ENCODE results near the gene NECTIN4. TPM values are rescaled to one million over a fixed set of nuclear protein-coding genes. Genes with fewer than 3 reads are reported as not detected.
"Not testable (repeated sequence)": the region's sequence is repeated elsewhere in the genome, so short reads cannot be mapped to it uniquely, and the experiment has no call there.

Gene NECTIN4
- total RNA-seq, 1 donor from 2014 or later: not detected

DNA sequence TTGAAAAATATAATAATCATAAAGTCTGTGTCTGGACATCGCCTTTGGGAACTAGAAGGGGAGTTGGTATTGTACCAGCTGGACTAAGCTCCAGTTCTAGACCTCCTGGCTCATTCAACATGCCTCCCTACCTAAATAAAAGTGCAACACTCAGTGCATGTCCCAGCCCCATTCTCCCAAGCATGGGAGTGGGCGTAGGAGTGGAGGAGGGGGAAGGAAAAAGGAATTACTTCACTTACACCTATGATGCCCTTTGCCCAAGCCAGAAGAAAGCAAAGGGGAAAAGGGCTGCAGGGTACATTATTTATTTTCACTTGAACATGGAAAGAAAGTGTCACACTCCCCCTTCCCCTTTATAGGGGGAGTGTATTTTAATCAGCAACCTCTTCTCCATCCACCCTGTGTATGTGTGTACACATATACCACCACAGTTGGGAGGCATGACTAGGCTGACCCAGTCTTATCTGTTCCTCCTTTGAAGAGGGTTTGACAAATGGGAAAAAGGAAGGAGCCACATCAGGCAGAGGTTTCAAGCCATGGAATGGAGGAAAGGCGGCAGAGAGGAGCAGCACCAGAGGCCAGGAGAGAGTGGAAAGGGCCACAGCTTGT lies 31.8 kb upstream of the NECTIN4 start:
- Mint-ChIP-seq H3K4me1 (ENCODE audit: low read depth) (peaks cover 24% of the 10 kb centered on the region), H3K27ac (peak overlapping the region; percentile 57), H3K4me3 (ENCODE audit: low read depth) (no peak overlapping the region), H3K9me3 (no peaks in the 10 kb centered on the region), H3K36me3 (ENCODE audit: low read depth) (peaks cover 74% of the 10 kb centered on the region), H3K27me3 (ENCODE audit: low read depth) (no peaks in the 10 kb centered on the region)
- intact Hi-C loops (cut with micrococcal nuclease): no loop called here
- DNase-seq (ENCODE audit: low spot score): no peak

- intact Hi-C loops (cut with micrococcal nuclease): loop anchor here (2.0 to 10.0 kb wide), 7 partner anchors 36 to 494 kb away; partner anchors contain the start of genes CD48, PPOX and USF1
- H3K9me3 Mint-ChIP-seq: no peaks in the 10 kb centered on the region
- DNase-seq (ENCODE audit: low spot score): peak; percentile 55
- H3K27ac Mint-ChIP-seq: peak overlapping the region; percentile 96
- no peaks in the 10 kb centered on the region for H3K27me3 Mint-ChIP-seq (ENCODE audit: low read depth)
- peaks cover 72% of the 10 kb centered on the region for H3K36me3 Mint-ChIP-seq (ENCODE audit: low read depth)
- H3K4me1 Mint-ChIP-seq (ENCODE audit: low read depth): peaks cover 38% of the 10 kb centered on the region
- peak overlapping the region; percentile 93 for H3K4me3 Mint-ChIP-seq (ENCODE audit: low read depth)
Observed at GRCh38 chr1:161119092-161119903, 29.9 kb upstream of the NECTIN4 start.

DNA sequence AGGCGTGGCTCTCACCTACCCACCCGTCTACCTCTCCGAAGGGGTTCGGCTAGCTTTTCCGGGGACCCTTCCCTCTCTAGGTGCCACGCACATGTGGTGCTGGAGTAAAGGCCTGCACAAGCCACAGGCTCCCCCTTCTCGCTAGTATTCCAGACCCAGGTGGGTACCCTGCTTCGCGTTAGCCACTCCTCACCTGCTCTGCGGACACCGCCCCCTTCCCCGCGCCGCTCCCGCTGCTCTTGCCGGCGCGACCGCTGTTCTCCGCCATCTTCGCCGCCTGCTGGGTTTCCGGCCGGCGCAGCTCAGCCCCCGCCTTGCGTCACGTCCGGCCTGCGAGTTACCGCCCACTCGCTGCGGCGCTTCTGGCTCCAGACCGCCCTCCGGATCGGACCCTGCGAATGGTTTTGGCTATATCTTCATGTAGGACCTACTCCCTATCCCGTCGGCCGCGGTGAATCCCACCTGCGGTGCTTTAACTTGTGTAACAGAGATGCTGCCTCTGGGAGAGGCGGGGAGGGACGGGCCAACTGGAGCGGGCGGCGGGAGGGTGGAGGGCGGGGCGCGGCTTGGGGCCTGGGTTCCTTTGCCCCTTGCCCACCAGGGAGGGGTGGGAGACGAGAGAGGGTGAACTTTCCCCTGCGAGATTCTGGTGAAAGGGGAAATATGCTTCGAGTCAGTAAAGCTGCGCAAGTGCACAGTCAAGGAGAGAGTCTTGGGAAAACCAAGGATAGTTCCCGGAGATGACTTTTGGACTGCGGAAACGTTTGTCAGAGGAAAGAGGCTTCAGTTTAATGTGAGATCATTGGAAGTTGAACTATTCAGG lies 28.6 kb upstream of the NECTIN4 start, which contains the start of the genes NIT1 and PFDN2:
TSS of gene NIT1 (plus strand) at position 347 of the 823 bp plus-strand sequence. CDS start at position 419, 72 bp downstream.
TSS of gene PFDN2 (minus strand) at position 279 of the 823 bp plus-strand sequence. CDS start at position 268, 11 bp downstream.
- peaks cover 70% of the 10 kb centered on the region for H3K36me3 Mint-ChIP-seq (ENCODE audit: low read depth)
- peak within 1 kb of the TSS; percentile 96 for H3K27ac Mint-ChIP-seq
- peak; percentile 84 for DNase-seq (ENCODE audit: low spot score)
- peaks cover 51% of the 10 kb centered on the region for H3K4me1 Mint-ChIP-seq (ENCODE audit: low read depth)
- no peaks in the 10 kb centered on the region for H3K27me3 Mint-ChIP-seq (ENCODE audit: low read depth)
- H3K9me3 Mint-ChIP-seq: no peaks in the 10 kb centered on the region
- peak within 1 kb of the TSS; percentile 93 for H3K4me3 Mint-ChIP-seq (ENCODE audit: low read depth)
- intact Hi-C loops (cut with micrococcal nuclease): loop anchor here (1.0 to 10.0 kb wide), 8 partner anchors 14 to 493 kb away; partner anchors contain the start of genes CD48, DEDD, PPOX and USF1

- Mint-ChIP-seq H3K36me3 (ENCODE audit: low read depth) (peaks cover 60% of the 10 kb centered on the region), H3K4me1 (ENCODE audit: low read depth) (peaks cover 62% of the 10 kb centered on the region), H3K27ac (peak overlapping the region; percentile 56), H3K4me3 (ENCODE audit: low read depth) (peak overlapping the region; percentile 93)
- intact Hi-C loops (cut with micrococcal nuclease): loop anchor here (2.0 to 10.0 kb wide), 6 partner anchors 19 to 491 kb away; partner anchors contain the start of genes CD48, PPOX and USF1
- not testable (repeated sequence) for H3K27me3 Mint-ChIP-seq (ENCODE audit: low read depth); DNase-seq (ENCODE audit: low spot score); H3K9me3 Mint-ChIP-seq
Observed at GRCh38 chr1:161115961-161116360, 26.6 kb upstream of the NECTIN4 start.

DNA sequence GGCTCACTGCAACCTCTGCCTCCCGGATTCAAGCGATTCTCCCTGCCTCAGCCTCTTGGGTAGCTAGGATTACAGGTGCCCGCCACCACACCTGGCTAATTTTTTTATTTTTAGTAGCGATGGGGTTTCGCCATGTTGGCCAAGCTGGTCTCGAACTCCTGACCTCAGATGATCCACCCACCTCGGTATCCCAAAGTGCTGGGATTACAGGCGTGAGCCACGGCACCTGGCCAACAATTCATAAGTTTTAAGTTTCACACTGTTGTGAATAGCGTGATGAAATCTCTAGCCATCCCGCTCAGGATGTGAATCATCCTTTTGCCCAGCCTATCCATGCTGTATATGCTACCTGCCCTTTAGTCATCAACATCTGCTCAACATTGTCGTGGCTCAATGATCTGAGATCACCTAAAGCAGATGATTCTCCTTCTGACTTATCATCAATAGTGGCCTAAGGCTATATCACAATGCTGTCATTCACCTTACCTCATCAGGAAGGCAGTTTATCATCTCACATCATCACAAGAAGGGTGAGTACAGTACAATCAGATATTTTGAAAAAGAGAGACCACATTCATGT lies 25.9 kb upstream of the NECTIN4 start:
- H3K9me3 Mint-ChIP-seq: no peaks in the 10 kb centered on the region
- intact Hi-C loops (cut with micrococcal nuclease): loop anchor here (2.0 to 10.0 kb wide), 6 partner anchors 18 to 490 kb away; partner anchors contain the start of genes CD48, PPOX and USF1
- peaks cover 53% of the 10 kb centered on the region for H3K36me3 Mint-ChIP-seq (ENCODE audit: low read depth)
- no peak for DNase-seq (ENCODE audit: low spot score)
- peak overlapping the region; percentile 56 for H3K27ac Mint-ChIP-seq
- H3K27me3 Mint-ChIP-seq (ENCODE audit: low read depth): no peaks in the 10 kb centered on the region
- peaks cover 60% of the 10 kb centered on the region for H3K4me1 Mint-ChIP-seq (ENCODE audit: low read depth)
- peak overlapping the region; percentile 93 for H3K4me3 Mint-ChIP-seq (ENCODE audit: low read depth)

DNA sequence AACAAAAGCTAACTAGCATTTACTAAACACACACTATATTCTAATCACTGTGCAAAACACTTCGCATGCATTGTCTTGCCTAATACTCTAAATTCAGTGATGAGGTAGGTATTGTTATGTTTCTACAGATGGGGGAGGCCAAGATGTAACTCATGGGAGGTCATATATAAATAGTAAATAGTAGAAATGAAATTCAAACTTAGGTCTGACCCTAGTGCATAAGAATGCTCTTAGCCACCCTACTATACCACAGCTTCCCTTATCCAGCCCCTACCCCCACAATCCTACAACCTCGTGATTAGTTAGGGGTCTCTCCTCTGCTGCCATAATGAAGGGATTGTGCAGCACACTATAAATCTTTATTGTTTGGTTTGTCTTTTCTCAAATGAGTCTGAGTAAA lies 25.2 kb upstream of the NECTIN4 start:
- peaks cover 55% of the 10 kb centered on the region for H3K4me1 Mint-ChIP-seq (ENCODE audit: low read depth)
- no peak for DNase-seq (ENCODE audit: low spot score)
- no peak overlapping the region for H3K4me3 Mint-ChIP-seq (ENCODE audit: low read depth)
- H3K36me3 Mint-ChIP-seq (ENCODE audit: low read depth): peaks cover 46% of the 10 kb centered on the region
- H3K27me3 Mint-ChIP-seq (ENCODE audit: low read depth): no peaks in the 10 kb centered on the region
- H3K9me3 Mint-ChIP-seq: no peaks in the 10 kb centered on the region
- intact Hi-C loops (cut with micrococcal nuclease): loop anchor here (2.0 to 10.0 kb wide), 4 partner anchors 18 to 490 kb away; partner anchors contain the start of gene CD48
- H3K27ac Mint-ChIP-seq: peak overlapping the region; percentile 3

GRCh38 chr1:161113915-161114314 lies 24.6 kb upstream of the NECTIN4 start:
- Mint-ChIP-seq H3K4me1 (ENCODE audit: low read depth) (peaks cover 49% of the 10 kb centered on the region), H3K9me3 (no peaks in the 10 kb centered on the region), H3K27me3 (ENCODE audit: low read depth) (no peaks in the 10 kb centered on the region), H3K36me3 (ENCODE audit: low read depth) (peaks cover 47% of the 10 kb centered on the region), H3K27ac (peak overlapping the region; percentile 3), H3K4me3 (ENCODE audit: low read depth) (no peak overlapping the region)
- DNase-seq (ENCODE audit: low spot score): no peak
- intact Hi-C loops (cut with micrococcal nuclease): loop anchor here (2.0 to 10.0 kb wide), 4 partner anchors 17 to 489 kb away; partner anchors contain the start of gene CD48

- peak overlapping the region; percentile 62 for H3K27ac Mint-ChIP-seq
- no peaks in the 10 kb centered on the region for H3K9me3 Mint-ChIP-seq
- H3K36me3 Mint-ChIP-seq (ENCODE audit: low read depth): peaks cover 46% of the 10 kb centered on the region
- H3K4me1 Mint-ChIP-seq (ENCODE audit: low read depth): peaks cover 43% of the 10 kb centered on the region
- no peaks in the 10 kb centered on the region for H3K27me3 Mint-ChIP-seq (ENCODE audit: low read depth)
- intact Hi-C loops (cut with micrococcal nuclease): loop anchor here (5.0 to 10.0 kb wide), 3 partner anchors 397 to 487 kb away; partner anchors contain the start of gene CD48
- no peak overlapping the region for H3K4me3 Mint-ChIP-seq (ENCODE audit: low read depth)
- no peak for DNase-seq (ENCODE audit: low spot score)
Observed at GRCh38 chr1:161111527-161111926, 22.2 kb upstream of the NECTIN4 start.

DNA sequence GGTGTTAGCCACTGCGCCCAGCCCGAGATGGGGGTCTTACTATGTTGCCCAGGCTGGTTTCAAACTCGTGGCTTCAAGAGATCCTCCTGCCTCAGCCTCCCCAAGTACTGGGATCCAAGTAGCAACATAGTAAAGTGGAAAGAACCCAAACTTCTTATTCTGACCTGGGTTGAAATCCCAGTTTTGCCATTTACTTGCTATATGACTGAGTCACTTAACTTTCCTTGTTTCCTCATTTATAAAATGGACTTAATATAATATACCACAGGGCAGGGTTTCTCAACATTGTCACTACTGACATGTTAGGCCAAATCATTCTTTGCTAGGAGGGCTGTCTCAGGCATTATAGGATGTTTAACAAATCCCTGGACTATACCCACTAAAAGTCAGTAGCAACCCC lies 21.8 kb upstream of the NECTIN4 start:
- no peaks in the 10 kb centered on the region for H3K9me3 Mint-ChIP-seq
- intact Hi-C loops (cut with micrococcal nuclease): loop anchor here (5.0 to 10.0 kb wide), 3 partner anchors 396 to 486 kb away; partner anchors contain the start of gene CD48
- no peaks in the 10 kb centered on the region for H3K27me3 Mint-ChIP-seq (ENCODE audit: low read depth)
- peaks cover 47% of the 10 kb centered on the region for H3K36me3 Mint-ChIP-seq (ENCODE audit: low read depth)
- no peak for DNase-seq (ENCODE audit: low spot score)
- peak overlapping the region; percentile 62 for H3K27ac Mint-ChIP-seq
- H3K4me3 Mint-ChIP-seq (ENCODE audit: low read depth): no peak overlapping the region
- H3K4me1 Mint-ChIP-seq (ENCODE audit: low read depth): peaks cover 40% of the 10 kb centered on the region

GRCh38 chr1:161106431-161106830 lies 17.1 kb upstream of the NECTIN4 start:
- Mint-ChIP-seq H3K9me3 (no peaks in the 10 kb centered on the region), H3K4me3 (ENCODE audit: low read depth) (no peak overlapping the region), H3K4me1 (ENCODE audit: low read depth) (peaks cover 14% of the 10 kb centered on the region), H3K27me3 (ENCODE audit: low read depth) (no peaks in the 10 kb centered on the region), H3K27ac (no peak overlapping the region), H3K36me3 (ENCODE audit: low read depth) (peaks cover 39% of the 10 kb centered on the region)
- intact Hi-C loops (cut with micrococcal nuclease): no loop called here
- DNase-seq (ENCODE audit: low spot score): no peak

- intact Hi-C loops (cut with micrococcal nuclease): no loop called here
- Mint-ChIP-seq H3K27me3 (ENCODE audit: low read depth) (no peaks in the 10 kb centered on the region), H3K4me3 (ENCODE audit: low read depth) (no peak overlapping the region), H3K27ac (no peak overlapping the region), H3K36me3 (ENCODE audit: low read depth) (peaks cover 38% of the 10 kb centered on the region), H3K9me3 (no peaks in the 10 kb centered on the region), H3K4me1 (ENCODE audit: low read depth) (peaks cover 35% of the 10 kb centered on the region)
- DNase-seq (ENCODE audit: low spot score): no peak
Observed at GRCh38 chr1:161100556-161100955, 11.2 kb upstream of the NECTIN4 start.
